Calu3 (cell line): ENCODE data around the gene JPH4. TPM values are rescaled to one million over a fixed set of nuclear protein-coding genes. Genes with fewer than 3 reads are reported as not detected.
A peak's percentile ranks its signal among the peaks of the same experiment; 100 is the strongest.

Experiments
- BruUV-seq: library from RNA; stranded (reverse); fragments of 400-500 nt; replicated peaks from 2 replicates; lab custom pipeline; 2021; lab: Mats Ljungman, UMichigan
- CTCF ChIA-PET: fragments of 300-600 bp; sonication (Branson Sonifier 250); formaldehyde crosslinking; loops from one replicate; lab custom pipeline; 2022; ENCODE audit warnings: antibody characterized with exemption; lab: Charles Lee
- DNase-seq: peaks from one replicate; pipeline ENCODE4 v3.0.0; 2022
- H3K27ac Mint-ChIP-seq: one replicate; pipeline ENCODE4 v1.8.0; 2022; ENCODE audit warnings: mixed read lengths; ENCODE audit not compliant: unreplicated experiment
- H3K27me3 Mint-ChIP-seq: one replicate; pipeline ENCODE4 v1.8.0; 2022; ENCODE audit warnings: mixed read lengths; ENCODE audit not compliant: unreplicated experiment
- H3K36me3 Mint-ChIP-seq: one replicate; pipeline ENCODE4 v1.8.0; 2022; ENCODE audit warnings: mild to moderate bottlenecking, moderate library complexity, mixed read lengths; ENCODE audit not compliant: insufficient read depth, unreplicated experiment
- H3K4me1 Mint-ChIP-seq: one replicate; pipeline ENCODE4 v1.8.0; 2022; ENCODE audit warnings: mild to moderate bottlenecking, low read depth, mixed read lengths; ENCODE audit not compliant: unreplicated experiment
- H3K4me3 Mint-ChIP-seq: one replicate; pipeline ENCODE4 v1.8.0; 2022; ENCODE audit warnings: mild to moderate bottlenecking, low read depth, moderate library complexity, mixed read lengths; ENCODE audit not compliant: unreplicated experiment
- H3K9me3 Mint-ChIP-seq: one replicate; pipeline ENCODE4 v1.8.0; 2022; ENCODE audit warnings: low read depth, mixed read lengths; ENCODE audit not compliant: unreplicated experiment
- intact Hi-C: fragments of 100-400 bp; cut with micrococcal nuclease; formaldehyde crosslinking; loops from one replicate; pipeline ENCODE4 v1.10.0; 2022; ENCODE audit not compliant: unreplicated experiment
- total RNA-seq: library from RNA; stranded (reverse); gene quantifications from 2 replicates; pipeline ENCODE4 v1.2.3, GENCODE V29; 2022
- TF ChIP-seq, protein P1 (sequence below): fragments of 200-600 bp; IDR thresholded peaks from one replicate; pipeline ENCODE4 v1.8.0; 2022; ENCODE audit warnings: antibody characterized with exemption; ENCODE audit not compliant: unreplicated experiment

JPH4 gene
- total RNA-seq, 1 experiment from 2014 or later, result not detected

- Mint-ChIP-seq H3K36me3 (peaks cover 10% of the 10 kb centered on the region), H3K27ac (peak within 1 kb of the TSS; percentile 92), H3K4me3 (no peak within 1 kb of the TSS), H3K27me3 (no peaks in the 10 kb centered on the region), H3K4me1 (peaks cover 16% of the 10 kb centered on the region), H3K9me3 (no peaks in the 10 kb centered on the region)
- intact Hi-C loops, result loop anchor here (10.0 kb wide), 1 partner anchor 227 kb away; the partner anchor contains the start of gene PABPN1
- CTCF ChIA-PET, result interaction anchor here (0.6 to 0.7 kb wide), 2 partner anchors 362 to 433 kb away, joined by 3 to 5 read pairs; no protein-coding TSS in a partner anchor
- TF ChIP-seq, protein P1, sequence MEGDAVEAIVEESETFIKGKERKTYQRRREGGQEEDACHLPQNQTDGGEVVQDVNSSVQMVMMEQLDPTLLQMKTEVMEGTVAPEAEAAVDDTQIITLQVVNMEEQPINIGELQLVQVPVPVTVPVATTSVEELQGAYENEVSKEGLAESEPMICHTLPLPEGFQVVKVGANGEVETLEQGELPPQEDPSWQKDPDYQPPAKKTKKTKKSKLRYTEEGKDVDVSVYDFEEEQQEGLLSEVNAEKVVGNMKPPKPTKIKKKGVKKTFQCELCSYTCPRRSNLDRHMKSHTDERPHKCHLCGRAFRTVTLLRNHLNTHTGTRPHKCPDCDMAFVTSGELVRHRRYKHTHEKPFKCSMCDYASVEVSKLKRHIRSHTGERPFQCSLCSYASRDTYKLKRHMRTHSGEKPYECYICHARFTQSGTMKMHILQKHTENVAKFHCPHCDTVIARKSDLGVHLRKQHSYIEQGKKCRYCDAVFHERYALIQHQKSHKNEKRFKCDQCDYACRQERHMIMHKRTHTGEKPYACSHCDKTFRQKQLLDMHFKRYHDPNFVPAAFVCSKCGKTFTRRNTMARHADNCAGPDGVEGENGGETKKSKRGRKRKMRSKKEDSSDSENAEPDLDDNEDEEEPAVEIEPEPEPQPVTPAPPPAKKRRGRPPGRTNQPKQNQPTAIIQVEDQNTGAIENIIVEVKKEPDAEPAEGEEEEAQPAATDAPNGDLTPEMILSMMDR, result no peak
- peak; percentile 94 for DNase-seq
- BruUV-seq, result no TSS peak
These were observed 27.1 kb downstream of the JPH4 start, which contains the start of gene ZFHX2 for GRCh38 chr14:23551266-23552028. TSS of gene ZFHX2 (minus strand) at chr14:23551765. CDS start at chr14:23535325, 16,440 bp downstream.

DNA sequence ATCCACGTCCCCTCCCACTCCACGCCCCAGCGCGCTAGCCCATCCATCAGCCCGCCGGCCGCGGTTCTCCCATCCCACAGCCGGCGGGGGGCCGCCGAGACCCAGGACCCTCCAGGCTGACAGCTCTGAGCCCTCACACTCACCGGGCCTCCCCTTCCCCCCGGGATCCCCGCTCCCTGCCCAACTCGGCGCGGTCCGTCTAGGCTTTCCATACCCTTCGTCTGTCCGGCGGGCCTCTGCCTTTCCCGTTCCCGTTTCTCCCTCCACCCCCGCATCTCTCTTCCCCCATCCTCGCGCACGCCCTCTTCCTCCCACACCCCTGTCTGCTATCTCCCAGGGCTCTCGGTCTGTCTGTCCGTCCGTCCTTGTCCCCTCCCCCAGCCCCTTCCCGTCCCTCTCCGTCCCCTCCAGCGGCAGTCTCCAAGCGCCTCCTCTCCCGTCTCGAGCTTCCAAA, 27.8 kb downstream of the JPH4 start:
- TF ChIP-seq, protein P1, result no peak
- no TSS peak for BruUV-seq
- peaks cover 2% of the 10 kb centered on the region for H3K27me3 Mint-ChIP-seq
- DNase-seq, result no peak
- H3K36me3 Mint-ChIP-seq, result peaks cover 4% of the 10 kb centered on the region
- H3K27ac Mint-ChIP-seq, result no peak overlapping the region
- peaks cover 16% of the 10 kb centered on the region for H3K4me1 Mint-ChIP-seq
- no peaks in the 10 kb centered on the region for H3K9me3 Mint-ChIP-seq
- no peak overlapping the region for H3K4me3 Mint-ChIP-seq
- CTCF ChIA-PET, result interaction anchor here (0.6 kb wide), 1 partner anchor 363 kb away, joined by 3 read pairs; no protein-coding TSS in a partner anchor
- intact Hi-C loops, result loop anchor here (10.0 kb wide), 1 partner anchor 226 kb away; the partner anchor contains the start of gene PABPN1

DNA sequence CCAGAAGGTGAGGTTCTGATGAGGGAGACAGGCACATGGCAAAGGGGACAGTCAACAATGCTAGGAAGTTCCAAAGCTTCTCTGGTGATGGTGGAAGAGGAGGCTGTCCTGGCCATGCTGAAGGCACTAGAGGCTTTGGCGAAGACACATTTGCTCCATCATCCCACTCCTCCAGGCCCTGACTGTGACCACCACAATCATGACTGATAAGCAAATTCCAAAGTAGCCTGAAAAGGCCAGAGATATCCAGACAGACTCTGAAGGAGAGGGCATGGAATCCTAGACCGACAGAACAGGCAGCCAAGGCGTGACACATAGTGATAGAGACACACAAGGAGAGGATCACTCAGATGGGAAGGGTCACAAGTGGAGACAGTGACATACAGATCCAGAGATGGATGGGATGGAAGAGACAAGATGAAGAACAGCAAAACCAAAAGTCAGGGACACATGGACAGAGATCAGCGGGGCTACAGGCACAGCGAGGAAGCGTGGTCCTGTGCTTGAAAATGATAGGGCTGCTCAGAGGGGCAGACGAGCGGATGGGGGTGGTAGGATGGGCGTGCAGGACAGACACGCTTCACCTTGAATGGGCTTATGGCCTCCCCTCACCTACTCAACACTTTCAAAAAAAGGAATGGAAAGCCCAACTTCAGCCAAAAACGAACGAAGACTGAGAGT, 28.3 kb downstream of the JPH4 start:
- H3K4me1 Mint-ChIP-seq, result peaks cover 11% of the 10 kb centered on the region
- no peaks in the 10 kb centered on the region for H3K36me3 Mint-ChIP-seq
- no TSS peak for BruUV-seq
- DNase-seq, result no peak
- TF ChIP-seq, protein P1, result no peak
- CTCF ChIA-PET, result no interaction called here
- no peaks in the 10 kb centered on the region for H3K9me3 Mint-ChIP-seq
- H3K4me3 Mint-ChIP-seq, result no peak overlapping the region
- peaks cover 7% of the 10 kb centered on the region for H3K27me3 Mint-ChIP-seq
- no peak overlapping the region for H3K27ac Mint-ChIP-seq
- intact Hi-C loops, result loop anchor here (10.0 kb wide), 1 partner anchor 225 kb away; the partner anchor contains the start of gene PABPN1
